GM12878 (cell line): ENCODE measurements around the gene RANBP9. TPM values are rescaled to one million over a fixed set of nuclear protein-coding genes. Genes with fewer than 3 reads are reported as not detected.

Experiments used
- ATAC-seq: fragments of 200-7000 bp; cut with Tn5 transposase; 3 replicates; pipeline ENCODE4 v1.9.1; 2020; ENCODE audit warnings: mild to moderate bottlenecking, moderate library complexity
- BruUV-seq: library from RNA; stranded (reverse); fragments of 400-500 nt; replicated peaks from 2 replicates; lab custom pipeline; 2021; lab: Mats Ljungman, UMichigan
- CTCF ChIA-PET: fragments of 300-600 bp; sonication (Branson Sonifier 250); formaldehyde crosslinking; extraction: SDS; loops from one replicate; lab custom pipeline; 2021; ENCODE audit warnings: inconsistent platforms; lab: Yijun Ruan, JAX
- POLR2A ChIA-PET: fragments of 350-600 bp; formaldehyde crosslinking; extraction: SDS; loops from one replicate; lab custom pipeline; 2021; ENCODE audit warnings: inconsistent platforms; lab: Charles Lee
- RAD21 ChIA-PET: fragments of 300-600 bp; sonication (Branson Sonifier 250); formaldehyde crosslinking; loops from one replicate; lab custom pipeline; 2023; ENCODE audit warnings: antibody characterized with exemption; ENCODE audit not compliant: unreplicated experiment; lab: Charles Lee
- SMC1A ChIA-PET: fragments of 300-600 bp; sonication (Branson Sonifier 250); formaldehyde crosslinking; loops from one replicate; lab custom pipeline; 2023; ENCODE audit not compliant: unreplicated experiment, uncharacterized antibody; lab: Charles Lee
- DNase-seq: peaks from one replicate; pipeline ENCODE4 v3.0.0-alpha.2; 2011; ENCODE audit warnings: low read depth, low spot score
- FAIRE-seq: peaks from 3 replicates; lab custom pipeline; 2011; peaks lifted over from hg19 to GRCh38; lab: Jason Lieb, UNC
- H2AFZ ChIP-seq: 2 replicates; pipeline ENCODE4 v1.6.0; 2011; ENCODE audit warnings: low read depth, low read length, control low read depth; ENCODE audit not compliant: control insufficient read depth
- H3K27ac ChIP-seq: 2 replicates; pipeline ENCODE4 v1.5.1; 2011; ENCODE audit warnings: control low read depth; ENCODE audit not compliant: control insufficient read depth, insufficient read depth
- H3K27me3 ChIP-seq, 2 experiments: replicated peaks in 1 of 2; 2 replicates each; pipeline versions ENCODE4 v1.6.0 to v1.6.1; 2011; ENCODE audit warnings: low read length in 1 of 2; ENCODE audit not compliant: control insufficient read depth in 2 of 2, insufficient read depth in 2 of 2
- H3K36me3 ChIP-seq, 2 experiments: 2 replicates each; pipeline ENCODE4 v1.5.1; 2011; ENCODE audit warnings: low read length in 1 of 2; ENCODE audit not compliant: control insufficient read depth in 2 of 2, insufficient read depth in 2 of 2
- H3K4me1 ChIP-seq: 2 replicates; pipeline ENCODE4 v1.6.1; 2011; ENCODE audit warnings: mild to moderate bottlenecking, low read length, moderate library complexity, mixed read lengths; ENCODE audit not compliant: control insufficient read depth, insufficient read depth
- H3K4me2 ChIP-seq: 2 replicates; pipeline ENCODE4 v1.6.0; 2011; ENCODE audit warnings: control low read depth; ENCODE audit not compliant: control insufficient read depth, insufficient read depth
- H3K4me3 ChIP-seq: fragments of 200-600 bp; sonication (generic); 2 replicates; pipeline ENCODE4 v1.5.1; 2016
- H3K79me2 ChIP-seq: 2 replicates; pipeline ENCODE4 v1.6.0; 2011; ENCODE audit warnings: low read length; ENCODE audit not compliant: control insufficient read depth, insufficient read depth
- H3K9ac ChIP-seq: 2 replicates; pipeline ENCODE4 v1.8.0; 2011; ENCODE audit warnings: low read length, control low read depth, mixed read lengths; ENCODE audit not compliant: control insufficient read depth, insufficient read depth
- H3K9me3 ChIP-seq: replicated peaks from 3 replicates; pipeline ENCODE4 v1.5.1; 2011; ENCODE audit warnings: mild to moderate bottlenecking, low read length; ENCODE audit not compliant: control insufficient read depth, insufficient read depth
- H4K20me1 ChIP-seq: 2 replicates; pipeline ENCODE4 v1.6.0; 2011; ENCODE audit not compliant: control insufficient read depth, insufficient read depth
- IRF4 ChIP-seq: IDR thresholded peaks from 2 replicates; pipeline ENCODE4 v1.6.1; 2011; ENCODE audit warnings: low read depth, low read length
- JUNB ChIP-seq: IDR thresholded peaks from 2 replicates; pipeline ENCODE4 v1.6.1; 2016; ENCODE audit warnings: antibody characterized with exemption, mild to moderate bottlenecking
- KDM1A ChIP-seq: fragments of 200-600 bp; sonication (generic); IDR thresholded peaks from 2 replicates; pipeline ENCODE4 v1.6.1; 2016; ENCODE audit warnings: borderline replicate concordance
- MYC ChIP-seq: IDR thresholded peaks from 2 replicates; pipeline ENCODE4 v1.6.1; 2011; ENCODE audit warnings: mild to moderate bottlenecking, low read length, moderate library complexity, inconsistent platforms; ENCODE audit not compliant: insufficient read depth, insufficient replicate concordance, insufficient read length, severe bottlenecking
- RUNX3 ChIP-seq: IDR thresholded peaks from 2 replicates; pipeline ENCODE4 v1.6.1; 2012; ENCODE audit warnings: low read length, inconsistent platforms
- ZBTB11 ChIP-seq: fragments of 450-650 bp; formaldehyde crosslinking; IDR thresholded peaks from 2 replicates; pipeline ENCODE4 v1.5.0; 2022; ENCODE audit warnings: mild to moderate bottlenecking, missing genetic modification characterization
- ZBTB40 ChIP-seq: fragments of 450-650 bp; IDR thresholded peaks from 2 replicates; pipeline ENCODE4 v1.6.1; 2016; ENCODE audit warnings: mild to moderate bottlenecking, moderate library complexity, borderline replicate concordance
- ZNF274 ChIP-seq: IDR thresholded peaks from one replicate; pipeline ENCODE4 v1.8.0; 2011; ENCODE audit not compliant: insufficient read length, insufficient read depth
- WGBS: methylation state at CpG from one replicate; pipeline ENCODE4 v1.1.6; 2016; ENCODE audit warnings: low lambda C conversion rate; ENCODE audit not compliant: insufficient replicate concordance, insufficient coverage; ENCODE audit errors: missing lambda C conversion rate; 5-methylcytosine and 5-hydroxymethylcytosine counted together
- in situ Hi-C: fragments of 300-500 bp; cut with MboI; formaldehyde crosslinking; loops from 9 replicates; pipeline ENCODE4 v1.14.3; 2018; ENCODE audit warnings: mixed read lengths
- intact Hi-C: fragments of 100-400 bp; cut with micrococcal nuclease; formaldehyde crosslinking; loops from one replicate; pipeline ENCODE4 v1.14.2; 2022; ENCODE audit not compliant: unreplicated experiment
- polyA plus RNA-seq, 11 experiments: library from polyadenylated mRNA; depleted of rRNA in 4 of 11; unstranded in 6 of 11; stranded (reverse) in 5 of 11; fragments of >200 nt; fragmentation: Nextera tagmentation in 4 of 11; fragmentation: Illumina TruSeq in 1 of 11; extraction: Ambion mirVana in 4 of 11; extraction: Trizol in 1 of 11; gene quantifications; 1 replicate in 1 of 11; 2 replicates in 10 of 11; pipeline versions ENCODE4 v1.2.1 to v1.2.3, GENCODE V29; 2011 to 2016; ENCODE audit warnings: inconsistent platforms in 2 of 11, missing spikeins in 2 of 11, low read depth in 1 of 11
- total RNA-seq, 4 experiments: library from RNA; depleted of rRNA in 3 of 4; stranded (reverse); fragments of >200 nt in 3 of 4; fragmentation: Illumina TruSeq in 1 of 4; extraction: Trizol in 1 of 4; gene quantifications; 2 replicates each; pipeline versions ENCODE4 v1.2.1 to v1.2.3, GENCODE V29; 2013 to 2021

RANBP9 gene
- total and polyA plus RNA-seq, 10 of the 15 experiments (the other 5 are each of a cell fraction or from before 2014, with no cell fraction given) = 3.7 to 43.1 (median 16.2) TPM

- FAIRE-seq (no peak), ATAC-seq (no peak), DNase-seq (no peak)
- H3K4me3 ChIP-seq = no peak overlapping the region
- ChIA-PET SMC1A (interaction anchor here (0.7 to 1.6 kb wide), 4 partner anchors 8 to 560 kb away, joined by 3 to 6 read pairs (median 4); no protein-coding TSS in a partner anchor), CTCF (interaction anchor here (0.7 to 2.2 kb wide), 5 partner anchors 9 to 226 kb away, joined by 3 to 9 read pairs (median 3); partner anchors contain the start of genes NOL7 and SIRT5), POLR2A (no interaction called here), RAD21 (no interaction called here)
- intact Hi-C loops (no loop called here), in situ Hi-C loops (no loop called here)
- H3K79me2 ChIP-seq = no peaks in the 10 kb centered on the region
- H3K36me3 ChIP-seq = peaks cover 0 to 5% of the 10 kb centered on the region in 2 experiments; a peak in 1 of 4 replicates
- no peaks in the 10 kb centered on the region for H4K20me1 ChIP-seq
- no peaks in the 10 kb centered on the region for H3K9me3 ChIP-seq
- H3K9ac ChIP-seq = no peak overlapping the region
- WGBS = 68% methylated on average over 2 of the region's 2 CpGs
- H3K4me2 ChIP-seq = no peak overlapping the region
- no peaks in the 10 kb centered on the region for H3K27me3 ChIP-seq
- H3K27ac ChIP-seq = no peak overlapping the region
- BruUV-seq = no TSS peak
- no peaks in the 10 kb centered on the region for H3K4me1 ChIP-seq
- no peak overlapping the region for H2AFZ ChIP-seq
- no peak for TF ChIP-seq ZBTB11 (CRISPR knock-in tag)
- no peak for TF ChIP-seq JUNB
- TF ChIP-seq IRF4 = no peak
- TF ChIP-seq KDM1A = no peak
- no peak for TF ChIP-seq RUNX3
- TF ChIP-seq MYC = no peak
- TF ChIP-seq ZBTB40 = no peak
- no peak for TF ChIP-seq ZNF274
- TF ChIP-seq, all 136 proteins: peak for 0
Measured at GRCh38 chr6:13604546-13605416, 106.9 kb downstream of the RANBP9 start.
